ENCODE measurements around the gene PEX11A.

GRCh38 chr15:89642106-89642505 is 48.4 kb downstream of the PEX11A start:
- no peak for TF ChIP-seq CTCF (IDR thresholded peaks at IDR 0.05)
- no peak for TF ChIP-seq POLR2A (IDR thresholded peaks at IDR 0.05)

All from thyroid gland (tissue), 4 donors.